ENCODE data around the gene AP4M1. TPM values are rescaled to one million over a fixed set of nuclear protein-coding genes. Genes with fewer than 3 reads are reported as not detected.

The AP4M1 gene
- polyA plus RNA-seq, 2 of the 4 experiments (the other 2 are of a cell fraction), result 16.6 to 18.3 TPM

GRCh38 chr7:100082978-100083377 lies 18.5 kb upstream of the AP4M1 start (continued):
- no peak for TF ChIP-seq RCOR1 (IDR thresholded peaks at IDR 0.05; ENCODE audit: low read depth, low read length)
- TF ChIP-seq FOXS1 (CRISPR knock-in tag; IDR thresholded peaks at IDR 0.05), result no peak
- no peak for TF ChIP-seq PHF8 (IDR thresholded peaks at IDR 0.05; ENCODE audit: borderline replicate concordance, low read depth)
- TF ChIP-seq ZFP36 (IDR thresholded peaks at IDR 0.05; ENCODE audit: borderline replicate concordance, partially characterized antibody), result no peak
- TF ChIP-seq MYC (IDR thresholded peaks at IDR 0.05; ENCODE audit: borderline replicate concordance, low read length), result no peak

- no peak for FAIRE-seq
- Histone ChIP-seq H3K4me3 (no peak overlapping the region), H3K4me2 (no peak overlapping the region), H3K9me3 (no peaks in the 10 kb centered on the region), H3K27ac (no peak overlapping the region), H3K4me1 (peaks cover 14% of the 10 kb centered on the region)
- no peak for ATAC-seq
- 51% methylated on average over 3 of the region's 3 CpGs for WGBS (ENCODE audit: missing lambda C conversion rate)
- no peak for DNase-seq (ENCODE audit: low read depth in 1 of 2, low spot score in 1 of 2)
- ChIA-PET POLR2A (interaction anchor here (0.7 to 0.9 kb wide), 2 partner anchors 16 to 90 kb away, joined by 3 read pairs; partner anchors contain the start of gene AP4M1), CTCF (interaction anchor here (1.3 to 2.2 kb wide), 2 partner anchors 36 to 92 kb away, joined by 4 to 6 read pairs; partner anchors contain the start of gene ZSCAN21)
- TF ChIP-seq, protein P1, sequence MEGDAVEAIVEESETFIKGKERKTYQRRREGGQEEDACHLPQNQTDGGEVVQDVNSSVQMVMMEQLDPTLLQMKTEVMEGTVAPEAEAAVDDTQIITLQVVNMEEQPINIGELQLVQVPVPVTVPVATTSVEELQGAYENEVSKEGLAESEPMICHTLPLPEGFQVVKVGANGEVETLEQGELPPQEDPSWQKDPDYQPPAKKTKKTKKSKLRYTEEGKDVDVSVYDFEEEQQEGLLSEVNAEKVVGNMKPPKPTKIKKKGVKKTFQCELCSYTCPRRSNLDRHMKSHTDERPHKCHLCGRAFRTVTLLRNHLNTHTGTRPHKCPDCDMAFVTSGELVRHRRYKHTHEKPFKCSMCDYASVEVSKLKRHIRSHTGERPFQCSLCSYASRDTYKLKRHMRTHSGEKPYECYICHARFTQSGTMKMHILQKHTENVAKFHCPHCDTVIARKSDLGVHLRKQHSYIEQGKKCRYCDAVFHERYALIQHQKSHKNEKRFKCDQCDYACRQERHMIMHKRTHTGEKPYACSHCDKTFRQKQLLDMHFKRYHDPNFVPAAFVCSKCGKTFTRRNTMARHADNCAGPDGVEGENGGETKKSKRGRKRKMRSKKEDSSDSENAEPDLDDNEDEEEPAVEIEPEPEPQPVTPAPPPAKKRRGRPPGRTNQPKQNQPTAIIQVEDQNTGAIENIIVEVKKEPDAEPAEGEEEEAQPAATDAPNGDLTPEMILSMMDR (IDR thresholded peaks at IDR 0.05), result no peak
- TF ChIP-seq CEBPB (IDR thresholded peaks at IDR 0.05) (no peak), POLR2AphosphoS2 (conservative IDR thresholded peaks at IDR 0.05; ENCODE audit: low read length) (no peak), RAD21 (conservative IDR thresholded peaks at IDR 0.05 in 1 of 2, IDR thresholded peaks at IDR 0.05 in 1 of 2) (no peak), JUN (IDR thresholded peaks at IDR 0.05) (no peak), ZC3H11A (IDR thresholded peaks at IDR 0.05) (no peak), SREBF2 (IDR thresholded peaks at IDR 0.05) (no peak), TFCP2L1 (CRISPR knock-in tag; IDR thresholded peaks at IDR 0.05) (no peak), E2F6 (IDR thresholded peaks at IDR 0.05; ENCODE audit: borderline replicate concordance, low read depth) (no peak), RNF2 (IDR thresholded peaks at IDR 0.05; ENCODE audit: borderline replicate concordance, low read depth) (no peak)
- TF ChIP-seq, protein P2, sequence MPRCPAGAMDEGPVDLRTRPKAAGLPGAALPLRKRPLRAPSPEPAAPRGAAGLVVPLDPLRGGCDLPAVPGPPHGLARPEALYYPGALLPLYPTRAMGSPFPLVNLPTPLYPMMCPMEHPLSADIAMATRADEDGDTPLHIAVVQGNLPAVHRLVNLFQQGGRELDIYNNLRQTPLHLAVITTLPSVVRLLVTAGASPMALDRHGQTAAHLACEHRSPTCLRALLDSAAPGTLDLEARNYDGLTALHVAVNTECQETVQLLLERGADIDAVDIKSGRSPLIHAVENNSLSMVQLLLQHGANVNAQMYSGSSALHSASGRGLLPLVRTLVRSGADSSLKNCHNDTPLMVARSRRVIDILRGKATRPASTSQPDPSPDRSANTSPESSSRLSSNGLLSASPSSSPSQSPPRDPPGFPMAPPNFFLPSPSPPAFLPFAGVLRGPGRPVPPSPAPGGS (IDR thresholded peaks at IDR 0.05), result no peak
Observed at GRCh38 chr7:100085515-100085914, 15.9 kb upstream of the AP4M1 start.

GRCh38 chr7:100087055-100087750 lies 14.2 kb upstream of the AP4M1 start:
- Histone ChIP-seq H3K9me3 (no peaks in the 10 kb centered on the region), H3K4me1 (peaks cover 14% of the 10 kb centered on the region), H3K4me3 (no peak overlapping the region), H3K27ac (0 out of 6 replicates have a peak overlapping the region, but pooled peaks of 1 of the 2 experiments have one; percentile 23), H3K4me2 (no peak overlapping the region)
- no peak for FAIRE-seq
- CTCF ChIA-PET, result interaction anchor here (0.6 to 1.9 kb wide), 2 partner anchors 15 to 78 kb away, joined by 3 to 4 read pairs; partner anchors contain the start of gene AP4M1
- POLR2A ChIA-PET, result interaction anchor here (0.6 to 4.8 kb wide), 2 partner anchors 14 to 93 kb away, joined by 3 to 46 read pairs; partner anchors contain the start of genes AP4M1 and MCM7
- DNase-seq (ENCODE audit: low read depth in 1 of 2, low spot score in 1 of 2), result peak in 1 of 2 experiments; percentile 56
- TF ChIP-seq FOSL2 (IDR thresholded peaks at IDR 0.05) (no peak), FOSL2 (CRISPR knock-in tag; IDR thresholded peaks at IDR 0.05) (peak; percentile 34; the same call in 1 of the 2 replicates), SMC3 (IDR thresholded peaks at IDR 0.05) (no peak)
- peak in 1 of 2 experiments; percentile 3; a peak in 1 of 6 replicates for ATAC-seq
- WGBS (ENCODE audit: missing lambda C conversion rate), result 70% methylated on average over 10 of the region's 10 CpGs

Data from A549 (cell line).